ENCODE data around the gene ITIH6. TPM values are rescaled to one million over a fixed set of nuclear protein-coding genes. Genes with fewer than 3 reads are reported as not detected.

Gene ITIH6
- total RNA-seq, 4 donors from 2014 or later: 0.13 TPM; not detected in 3

DNA sequence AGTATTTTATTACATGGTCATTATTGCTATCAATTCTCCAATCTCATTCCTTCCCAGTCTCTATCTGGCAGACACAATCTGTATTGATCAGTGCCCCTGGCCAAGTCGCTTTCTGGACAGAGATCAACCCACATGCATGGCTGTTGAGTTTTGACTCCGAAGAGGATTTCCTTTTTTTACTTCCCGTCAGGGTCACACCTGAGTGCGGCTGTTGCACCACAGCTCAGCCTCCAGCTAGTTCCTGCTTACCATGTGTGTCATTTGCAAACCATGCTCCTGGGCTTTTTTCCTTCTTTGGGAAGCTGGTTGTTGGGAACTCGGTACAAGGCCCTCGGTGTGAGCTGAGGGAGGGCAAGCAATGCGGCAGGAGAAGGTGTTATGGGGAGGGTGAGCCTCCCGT, 21.1 kb upstream of the ITIH6 start:
- Histone ChIP-seq H3K36me3 (peaks cover 20% of the 10 kb centered on the region), H3K27ac (no peak overlapping the region), H3K4me3 (no peak overlapping the region), H3K27me3 (no peaks in the 10 kb centered on the region), H3K4me1 (no peaks in the 10 kb centered on the region), H3K9me3 (no peaks in the 10 kb centered on the region)
- TF ChIP-seq POLR2AphosphoS5 (IDR thresholded peaks at IDR 0.05): no peak
- TF ChIP-seq, protein P1, sequence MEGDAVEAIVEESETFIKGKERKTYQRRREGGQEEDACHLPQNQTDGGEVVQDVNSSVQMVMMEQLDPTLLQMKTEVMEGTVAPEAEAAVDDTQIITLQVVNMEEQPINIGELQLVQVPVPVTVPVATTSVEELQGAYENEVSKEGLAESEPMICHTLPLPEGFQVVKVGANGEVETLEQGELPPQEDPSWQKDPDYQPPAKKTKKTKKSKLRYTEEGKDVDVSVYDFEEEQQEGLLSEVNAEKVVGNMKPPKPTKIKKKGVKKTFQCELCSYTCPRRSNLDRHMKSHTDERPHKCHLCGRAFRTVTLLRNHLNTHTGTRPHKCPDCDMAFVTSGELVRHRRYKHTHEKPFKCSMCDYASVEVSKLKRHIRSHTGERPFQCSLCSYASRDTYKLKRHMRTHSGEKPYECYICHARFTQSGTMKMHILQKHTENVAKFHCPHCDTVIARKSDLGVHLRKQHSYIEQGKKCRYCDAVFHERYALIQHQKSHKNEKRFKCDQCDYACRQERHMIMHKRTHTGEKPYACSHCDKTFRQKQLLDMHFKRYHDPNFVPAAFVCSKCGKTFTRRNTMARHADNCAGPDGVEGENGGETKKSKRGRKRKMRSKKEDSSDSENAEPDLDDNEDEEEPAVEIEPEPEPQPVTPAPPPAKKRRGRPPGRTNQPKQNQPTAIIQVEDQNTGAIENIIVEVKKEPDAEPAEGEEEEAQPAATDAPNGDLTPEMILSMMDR (IDR thresholded peaks at IDR 0.05): no peak
- no peak for TF ChIP-seq EP300 (IDR thresholded peaks at IDR 0.05)
- no peak for TF ChIP-seq POLR2A (IDR thresholded peaks at IDR 0.05)
- WGBS: 55% methylated on average over 8 of the region's 8 CpGs
- DNase-seq (ENCODE audit: low spot score in 2 of 2): no peak

- Histone ChIP-seq H3K27ac (no peak overlapping the region), H3K27me3 (no peaks in the 10 kb centered on the region), H3K4me1 (no peaks in the 10 kb centered on the region), H3K36me3 (peaks cover 28% of the 10 kb centered on the region), H3K4me3 (no peak overlapping the region), H3K9me3 (no peaks in the 10 kb centered on the region)
- TF ChIP-seq EP300 (IDR thresholded peaks at IDR 0.05) (no peak), POLR2AphosphoS5 (IDR thresholded peaks at IDR 0.05) (no peak), POLR2A (IDR thresholded peaks at IDR 0.05) (no peak)
- TF ChIP-seq, protein P1 (IDR thresholded peaks at IDR 0.05): no peak
- no peak for DNase-seq (ENCODE audit: low spot score in 2 of 2)
- 40% methylated on average over 5 of the region's 5 CpGs for WGBS
Measured at GRCh38 chrX:54818221-54818620, 20.2 kb upstream of the ITIH6 start.

DNA sequence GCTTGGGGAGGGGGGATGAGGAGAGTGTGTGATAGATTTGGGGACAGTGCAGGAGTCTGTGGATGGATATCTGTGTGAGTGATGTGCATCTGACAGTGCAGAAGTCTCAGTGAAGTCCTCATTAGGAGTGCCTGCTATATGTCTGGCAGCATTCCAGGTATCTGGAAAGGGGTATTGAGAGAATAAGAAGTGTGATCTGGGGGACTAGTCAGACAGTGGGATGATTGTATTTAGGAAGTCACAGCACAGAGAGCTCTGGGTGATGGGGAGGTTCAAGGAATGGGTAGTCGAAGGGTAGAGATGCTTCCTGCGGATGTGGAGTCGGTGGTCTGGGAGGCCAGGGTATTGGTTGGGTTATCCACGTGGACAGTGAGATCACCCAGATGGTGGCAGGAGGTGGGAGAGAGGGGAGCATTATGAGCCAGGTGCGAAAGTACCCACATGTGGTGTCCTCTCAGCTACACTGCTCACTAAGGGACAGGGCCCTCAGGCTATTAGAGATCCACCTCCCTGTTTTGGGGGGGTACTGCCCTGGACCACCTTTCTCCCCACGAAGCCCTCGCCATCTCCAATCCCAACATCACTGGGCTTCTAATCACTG, 19.3 kb upstream of the ITIH6 start:
- 74% methylated on average over 7 of the region's 7 CpGs for WGBS
- DNase-seq (ENCODE audit: low spot score in 2 of 2): no peak
- Histone ChIP-seq H3K4me3 (no peak overlapping the region), H3K36me3 (peaks cover 37% of the 10 kb centered on the region), H3K9me3 (no peaks in the 10 kb centered on the region), H3K27ac (no peak overlapping the region), H3K27me3 (no peaks in the 10 kb centered on the region), H3K4me1 (no peaks in the 10 kb centered on the region)
- TF ChIP-seq, protein P1 (IDR thresholded peaks at IDR 0.05): no peak
- TF ChIP-seq POLR2A (IDR thresholded peaks at IDR 0.05) (no peak), EP300 (IDR thresholded peaks at IDR 0.05) (no peak), POLR2AphosphoS5 (IDR thresholded peaks at IDR 0.05) (no peak)

- TF ChIP-seq, protein P1 (IDR thresholded peaks at IDR 0.05): no peak
- TF ChIP-seq POLR2AphosphoS5 (IDR thresholded peaks at IDR 0.05) (no peak), POLR2A (IDR thresholded peaks at IDR 0.05) (no peak), EP300 (IDR thresholded peaks at IDR 0.05) (no peak)
- Histone ChIP-seq H3K36me3 (peaks cover 55% of the 10 kb centered on the region), H3K4me1 (peaks cover 21% of the 10 kb centered on the region), H3K27me3 (no peaks in the 10 kb centered on the region), H3K9me3 (no peaks in the 10 kb centered on the region), H3K4me3 (no peak overlapping the region), H3K27ac (no peak overlapping the region)
- 58% methylated on average over 3 of the region's 3 CpGs for WGBS
- no peak for DNase-seq (ENCODE audit: low spot score in 2 of 2)
Measured at GRCh38 chrX:54812306-54812705, 14.3 kb upstream of the ITIH6 start.

DNA sequence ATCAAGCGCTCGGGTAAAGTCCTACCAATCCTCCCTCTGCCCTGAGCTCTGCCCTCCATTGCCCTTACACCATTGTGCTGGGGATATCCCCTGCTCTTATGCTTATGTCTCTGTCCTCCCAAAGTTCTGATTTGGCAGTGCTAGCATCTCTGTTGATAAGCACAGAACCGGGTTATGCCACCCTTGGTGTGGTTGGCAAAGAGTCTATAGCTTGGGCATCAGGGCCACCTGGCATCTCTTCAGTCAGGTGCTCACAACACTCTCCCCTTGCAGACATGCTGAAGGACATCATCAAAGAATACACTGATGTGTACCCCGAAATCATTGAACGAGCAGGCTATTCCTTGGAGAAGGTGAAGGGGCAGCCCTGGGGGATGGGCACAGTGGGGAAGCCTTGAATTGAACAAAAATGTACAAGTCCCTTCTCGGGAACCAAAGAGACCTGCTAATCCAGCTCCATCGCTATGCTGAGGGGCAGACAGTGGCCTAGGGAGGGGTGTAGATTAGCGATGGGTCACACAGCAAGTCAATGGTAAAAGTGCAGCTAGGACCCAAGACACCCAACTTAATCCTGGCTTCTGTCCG, 13.3 kb upstream of the ITIH6 start:
- peaks cover 54% of the 10 kb centered on the region for H3K36me3 ChIP-seq

More for the DNA sequence above, 13.3 kb upstream of the ITIH6 start:
- 81% methylated on average over 9 of the region's 9 CpGs for WGBS
- Histone ChIP-seq H3K4me1 (peaks cover 21% of the 10 kb centered on the region), H3K27ac (no peak overlapping the region), H3K9me3 (no peaks in the 10 kb centered on the region), H3K27me3 (no peaks in the 10 kb centered on the region), H3K4me3 (no peak overlapping the region)
- TF ChIP-seq POLR2A (IDR thresholded peaks at IDR 0.05) (no peak), POLR2AphosphoS5 (IDR thresholded peaks at IDR 0.05) (no peak), EP300 (IDR thresholded peaks at IDR 0.05) (no peak)
- TF ChIP-seq, protein P1 (IDR thresholded peaks at IDR 0.05): no peak
- no peak for DNase-seq (ENCODE audit: low spot score in 2 of 2)

All from suprapubic skin (tissue), 4 donors.